IPS-NIHi11 (cell line): ENCODE data around the gene HIC2.
"Not testable (repeated sequence)": the region's sequence is repeated elsewhere in the genome, so short reads cannot be mapped to it uniquely, and the experiment has no call there.

Experiments
- DNase-seq: peaks from one replicate; pipeline ENCODE4 v3.0.0; 2012; ENCODE audit warnings: mixed read lengths, low spot score

Gene HIC2

GRCh38 chr22:21449531-21450319, 32.6 kb downstream of the HIC2 start:
- DNase-seq, result no peak

GRCh38 chr22:21450320-21450831, 33.2 kb downstream of the HIC2 start:
- no peak for DNase-seq

- no peak for DNase-seq
Measured at GRCh38 chr22:21450858-21451353, 33.7 kb downstream of the HIC2 start.

- no peak for DNase-seq
Measured at GRCh38 chr22:21451545-21452520, 34.7 kb downstream of the HIC2 start.

- DNase-seq, result not testable (repeated sequence)
Measured at GRCh38 chr22:21452666-21453065, 35.5 kb downstream of the HIC2 start.

- DNase-seq, result not testable (repeated sequence)
Measured at GRCh38 chr22:21454998-21455333, 37.8 kb downstream of the HIC2 start.

GRCh38 chr22:21455334-21456089, 38.3 kb downstream of the HIC2 start:
- no peak for DNase-seq

GRCh38 chr22:21457023-21457787, 40.0 kb downstream of the HIC2 start:
- DNase-seq, result no peak

- DNase-seq, result not testable (repeated sequence)
Measured at GRCh38 chr22:21462672-21463071, 45.5 kb downstream of the HIC2 start.

GRCh38 chr22:21467337-21468193, 50.4 kb downstream of the HIC2 start, which contains the start of gene TMEM191C:
TSS of gene TMEM191C (plus strand) at chr22:21467387. CDS start at chr22:21467460, 73 bp downstream.
- DNase-seq, result not testable (repeated sequence)

GRCh38 chr22:21468194-21469096, 51.3 kb downstream of the HIC2 start:
- not testable (repeated sequence) for DNase-seq

- DNase-seq, result not testable (repeated sequence)
Measured at GRCh38 chr22:21469097-21469994, 52.2 kb downstream of the HIC2 start.

GRCh38 chr22:21472984-21473383, 55.8 kb downstream of the HIC2 start:
- not testable (repeated sequence) for DNase-seq

GRCh38 chr22:21473664-21474063, 56.5 kb downstream of the HIC2 start:
- not testable (repeated sequence) for DNase-seq

GRCh38 chr22:21484039-21484438, 66.9 kb downstream of the HIC2 start:
- not testable (repeated sequence) for DNase-seq

GRCh38 chr22:21487723-21488122, 70.6 kb downstream of the HIC2 start:
- not testable (repeated sequence) for DNase-seq

- not testable (repeated sequence) for DNase-seq
Measured at GRCh38 chr22:21489149-21489680, 72.0 kb downstream of the HIC2 start.
